Colon (tissue), 2 donors: ENCODE data around the gene NPEPL1.

Source experiments
- FAIRE-seq: peaks from 2 replicates; lab custom pipeline; 2012; peaks lifted over from hg19 to GRCh38; lab: Jason Lieb, UNC
- donor health status: control.
- donor health status: control.

NPEPL1 gene

GRCh38 chr20:58762120-58762519 is 69.5 kb downstream of the NPEPL1 start:
- FAIRE-seq = no peak

GRCh38 chr20:58763076-58763475 is 70.5 kb downstream of the NPEPL1 start:
- no peak for FAIRE-seq
